ENCODE measurements around the gene SPINT1. TPM values are rescaled to one million over a fixed set of nuclear protein-coding genes. Genes with fewer than 3 reads are reported as not detected.
A peak's percentile ranks its signal among the peaks of the same experiment; 100 is the strongest.

Gene SPINT1
- total RNA-seq, 1 experiment from 2014 or later, result 123 TPM

DNA sequence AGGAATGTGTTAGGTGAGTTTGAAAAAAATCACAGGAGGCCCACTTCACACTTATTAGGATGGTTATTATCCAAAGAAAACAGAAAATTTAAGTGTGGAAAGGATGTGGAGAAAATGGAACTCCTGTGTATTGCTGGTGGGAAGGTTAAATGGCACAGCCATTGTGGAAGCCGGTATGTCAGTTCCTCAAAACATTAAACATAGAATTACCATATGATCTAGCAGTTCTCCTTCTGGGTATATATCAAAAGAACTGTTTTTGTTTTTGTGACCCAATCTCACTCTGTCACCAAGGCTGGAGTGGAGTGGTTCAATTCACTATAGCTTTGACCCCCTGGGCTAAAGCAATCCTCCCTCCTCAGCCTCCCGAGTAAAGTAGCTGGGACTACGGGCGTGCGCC is 47.3 kb upstream of the SPINT1 start:
- ATAC-seq (no peak), DNase-seq (ENCODE audit: low read depth, low spot score) (no peak)
- no peaks in the 10 kb centered on the region for H3K27me3 ChIP-seq (ENCODE audit: insufficient read depth, low read length)
- no peak overlapping the region for H3K4me2 ChIP-seq (ENCODE audit: low read length)
- POLR2A ChIA-PET, result interaction anchor here (0.6 to 0.9 kb wide), 2 partner anchors 8 to 40 kb away, joined by 4 read pairs; no protein-coding TSS in a partner anchor
- CTCF ChIA-PET, result interaction anchor here (0.6 to 1.4 kb wide), 3 partner anchors 11 to 63 kb away, joined by 3 to 4 read pairs (median 3); no protein-coding TSS in a partner anchor
- peaks cover 59 to 73% of the 10 kb centered on the region in 2 experiments for H3K4me1 ChIP-seq (ENCODE audit: control insufficient read depth in 1 of 2, insufficient read depth in 2 of 2, low read length in 2 of 2)
- peaks cover 58% of the 10 kb centered on the region for H3K79me2 ChIP-seq (ENCODE audit: insufficient read depth, low read length)
- no peak overlapping the region for H2AFZ ChIP-seq (ENCODE audit: low read depth, low read length, poor library complexity, severe bottlenecking)
- H3K9me2 ChIP-seq (ENCODE audit: insufficient read depth), result no peaks in the 10 kb centered on the region
- no TSS peak for BruUV-seq (replicated peaks)
- intact Hi-C loops (cut with micrococcal nuclease), result no loop called here
- RAD21 ChIA-PET (ENCODE audit: low non-redundant PET in 1 of 2, low total read pairs in 2 of 2, uncharacterized antibody in 2 of 2, unreplicated experiment in 2 of 2), result no interaction called here
- H3K36me3 ChIP-seq (ENCODE audit: control insufficient read depth in 1 of 2, insufficient read depth in 2 of 2, low read length in 2 of 2), result no peaks in the 10 kb centered on the region
- no peak overlapping the region for H3K4me3 ChIP-seq (replicated peaks in 1 of 2; ENCODE audit: low read depth in 1 of 2, low read length in 2 of 2)
- TF ChIP-seq, protein P1, sequence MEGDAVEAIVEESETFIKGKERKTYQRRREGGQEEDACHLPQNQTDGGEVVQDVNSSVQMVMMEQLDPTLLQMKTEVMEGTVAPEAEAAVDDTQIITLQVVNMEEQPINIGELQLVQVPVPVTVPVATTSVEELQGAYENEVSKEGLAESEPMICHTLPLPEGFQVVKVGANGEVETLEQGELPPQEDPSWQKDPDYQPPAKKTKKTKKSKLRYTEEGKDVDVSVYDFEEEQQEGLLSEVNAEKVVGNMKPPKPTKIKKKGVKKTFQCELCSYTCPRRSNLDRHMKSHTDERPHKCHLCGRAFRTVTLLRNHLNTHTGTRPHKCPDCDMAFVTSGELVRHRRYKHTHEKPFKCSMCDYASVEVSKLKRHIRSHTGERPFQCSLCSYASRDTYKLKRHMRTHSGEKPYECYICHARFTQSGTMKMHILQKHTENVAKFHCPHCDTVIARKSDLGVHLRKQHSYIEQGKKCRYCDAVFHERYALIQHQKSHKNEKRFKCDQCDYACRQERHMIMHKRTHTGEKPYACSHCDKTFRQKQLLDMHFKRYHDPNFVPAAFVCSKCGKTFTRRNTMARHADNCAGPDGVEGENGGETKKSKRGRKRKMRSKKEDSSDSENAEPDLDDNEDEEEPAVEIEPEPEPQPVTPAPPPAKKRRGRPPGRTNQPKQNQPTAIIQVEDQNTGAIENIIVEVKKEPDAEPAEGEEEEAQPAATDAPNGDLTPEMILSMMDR (IDR thresholded peaks at IDR 0.05 in 2 of 3, conservative IDR thresholded peaks at IDR 0.05 in 1 of 3; ENCODE audit: borderline replicate concordance in 1 of 3, insufficient read depth in 1 of 3, low read depth in 2 of 3, low read length in 2 of 3), result no peak
- TF ChIP-seq, protein P2, sequence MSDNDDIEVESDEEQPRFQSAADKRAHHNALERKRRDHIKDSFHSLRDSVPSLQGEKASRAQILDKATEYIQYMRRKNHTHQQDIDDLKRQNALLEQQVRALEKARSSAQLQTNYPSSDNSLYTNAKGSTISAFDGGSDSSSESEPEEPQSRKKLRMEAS (IDR thresholded peaks at IDR 0.05), result no peak
- TF ChIP-seq TCF7L2 (IDR thresholded peaks at IDR 0.05; ENCODE audit: borderline replicate concordance, extremely low read depth, insufficient read depth, insufficient read length), result no peak
- no peaks in the 10 kb centered on the region for H4K20me1 ChIP-seq (ENCODE audit: insufficient read depth)
- H3K9me3 ChIP-seq (ENCODE audit: control insufficient read depth in 1 of 2, insufficient read depth in 1 of 2, low read depth in 1 of 2, low read length in 2 of 2), result no peaks in the 10 kb centered on the region
- no peak overlapping the region for H3K9ac ChIP-seq (ENCODE audit: low read length)
- no peak overlapping the region for H3K27ac ChIP-seq (ENCODE audit: low read depth, low read length)

DNA sequence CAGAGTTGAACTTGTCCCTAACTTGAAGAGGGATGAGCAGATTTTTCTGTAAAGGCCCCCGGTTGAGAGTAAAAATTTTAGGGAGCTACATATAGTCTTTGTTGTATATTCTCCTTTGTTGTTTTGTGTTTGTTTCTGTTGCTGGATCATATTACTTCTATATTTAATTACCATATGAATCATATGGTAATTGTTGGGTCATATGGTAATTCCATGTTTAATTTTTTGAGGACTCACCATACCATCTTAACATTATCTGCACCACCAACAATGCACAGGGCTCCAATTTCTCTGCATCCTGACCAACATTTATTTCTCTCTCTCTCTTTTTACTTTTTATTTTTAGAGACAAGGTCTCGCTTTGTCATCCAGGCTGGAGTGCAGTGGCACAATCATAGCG is 44.3 kb upstream of the SPINT1 start:
- Histone ChIP-seq H3K36me3 (ENCODE audit: control insufficient read depth in 1 of 2, insufficient read depth in 2 of 2, low read length in 2 of 2) (no peaks in the 10 kb centered on the region), H3K4me1 (ENCODE audit: control insufficient read depth in 1 of 2, insufficient read depth in 2 of 2, low read length in 2 of 2) (peaks cover 35 to 47% of the 10 kb centered on the region in 2 experiments), H3K4me3 (replicated peaks in 1 of 2; ENCODE audit: low read depth in 1 of 2, low read length in 2 of 2) (no peak overlapping the region), H3K9me3 (ENCODE audit: control insufficient read depth in 1 of 2, insufficient read depth in 1 of 2, low read depth in 1 of 2, low read length in 2 of 2) (no peaks in the 10 kb centered on the region), H3K27ac (ENCODE audit: low read depth, low read length) (no peak overlapping the region), H3K9me2 (ENCODE audit: insufficient read depth) (no peaks in the 10 kb centered on the region), H3K27me3 (ENCODE audit: insufficient read depth, low read length) (no peaks in the 10 kb centered on the region), H2AFZ (ENCODE audit: low read depth, low read length, poor library complexity, severe bottlenecking) (no peak overlapping the region), H3K79me2 (ENCODE audit: insufficient read depth, low read length) (peaks cover 50% of the 10 kb centered on the region), H3K9ac (ENCODE audit: low read length) (0 out of 2 replicates have a peak overlapping the region, but pooled peaks have one; percentile 5), H4K20me1 (ENCODE audit: insufficient read depth) (no peaks in the 10 kb centered on the region), H3K4me2 (ENCODE audit: low read length) (peak overlapping the region; percentile 68)
- BruUV-seq (replicated peaks), result no TSS peak
- TF ChIP-seq ZFX (IDR thresholded peaks at IDR 0.05) (no peak), POLR2AphosphoS5 (IDR thresholded peaks at IDR 0.05; ENCODE audit: low read depth, low read length) (no peak), TCF7L2 (IDR thresholded peaks at IDR 0.05; ENCODE audit: borderline replicate concordance, extremely low read depth, insufficient read depth, insufficient read length) (no peak)
- TF ChIP-seq, protein P3, sequence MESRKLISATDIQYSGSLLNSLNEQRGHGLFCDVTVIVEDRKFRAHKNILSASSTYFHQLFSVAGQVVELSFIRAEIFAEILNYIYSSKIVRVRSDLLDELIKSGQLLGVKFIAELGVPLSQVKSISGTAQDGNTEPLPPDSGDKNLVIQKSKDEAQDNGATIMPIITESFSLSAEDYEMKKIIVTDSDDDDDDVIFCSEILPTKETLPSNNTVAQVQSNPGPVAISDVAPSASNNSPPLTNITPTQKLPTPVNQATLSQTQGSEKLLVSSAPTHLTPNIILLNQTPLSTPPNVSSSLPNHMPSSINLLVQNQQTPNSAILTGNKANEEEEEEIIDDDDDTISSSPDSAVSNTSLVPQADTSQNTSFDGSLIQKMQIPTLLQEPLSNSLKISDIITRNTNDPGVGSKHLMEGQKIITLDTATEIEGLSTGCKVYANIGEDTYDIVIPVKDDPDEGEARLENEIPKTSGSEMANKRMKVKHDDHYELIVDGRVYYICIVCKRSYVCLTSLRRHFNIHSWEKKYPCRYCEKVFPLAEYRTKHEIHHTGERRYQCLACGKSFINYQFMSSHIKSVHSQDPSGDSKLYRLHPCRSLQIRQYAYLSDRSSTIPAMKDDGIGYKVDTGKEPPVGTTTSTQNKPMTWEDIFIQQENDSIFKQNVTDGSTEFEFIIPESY (IDR thresholded peaks at IDR 0.05; ENCODE audit: extremely low read depth, insufficient replicate concordance, low read length), result no peak
- TF ChIP-seq, protein P4, sequence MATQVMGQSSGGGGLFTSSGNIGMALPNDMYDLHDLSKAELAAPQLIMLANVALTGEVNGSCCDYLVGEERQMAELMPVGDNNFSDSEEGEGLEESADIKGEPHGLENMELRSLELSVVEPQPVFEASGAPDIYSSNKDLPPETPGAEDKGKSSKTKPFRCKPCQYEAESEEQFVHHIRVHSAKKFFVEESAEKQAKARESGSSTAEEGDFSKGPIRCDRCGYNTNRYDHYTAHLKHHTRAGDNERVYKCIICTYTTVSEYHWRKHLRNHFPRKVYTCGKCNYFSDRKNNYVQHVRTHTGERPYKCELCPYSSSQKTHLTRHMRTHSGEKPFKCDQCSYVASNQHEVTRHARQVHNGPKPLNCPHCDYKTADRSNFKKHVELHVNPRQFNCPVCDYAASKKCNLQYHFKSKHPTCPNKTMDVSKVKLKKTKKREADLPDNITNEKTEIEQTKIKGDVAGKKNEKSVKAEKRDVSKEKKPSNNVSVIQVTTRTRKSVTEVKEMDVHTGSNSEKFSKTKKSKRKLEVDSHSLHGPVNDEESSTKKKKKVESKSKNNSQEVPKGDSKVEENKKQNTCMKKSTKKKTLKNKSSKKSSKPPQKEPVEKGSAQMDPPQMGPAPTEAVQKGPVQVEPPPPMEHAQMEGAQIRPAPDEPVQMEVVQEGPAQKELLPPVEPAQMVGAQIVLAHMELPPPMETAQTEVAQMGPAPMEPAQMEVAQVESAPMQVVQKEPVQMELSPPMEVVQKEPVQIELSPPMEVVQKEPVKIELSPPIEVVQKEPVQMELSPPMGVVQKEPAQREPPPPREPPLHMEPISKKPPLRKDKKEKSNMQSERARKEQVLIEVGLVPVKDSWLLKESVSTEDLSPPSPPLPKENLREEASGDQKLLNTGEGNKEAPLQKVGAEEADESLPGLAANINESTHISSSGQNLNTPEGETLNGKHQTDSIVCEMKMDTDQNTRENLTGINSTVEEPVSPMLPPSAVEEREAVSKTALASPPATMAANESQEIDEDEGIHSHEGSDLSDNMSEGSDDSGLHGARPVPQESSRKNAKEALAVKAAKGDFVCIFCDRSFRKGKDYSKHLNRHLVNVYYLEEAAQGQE (IDR thresholded peaks at IDR 0.05; ENCODE audit: low read depth), result no peak
- TF ChIP-seq, protein P2 (IDR thresholded peaks at IDR 0.05), result no peak
- POLR2A ChIA-PET, result no interaction called here
- ATAC-seq, result no peak
- intact Hi-C loops (cut with micrococcal nuclease), result no loop called here
- RAD21 ChIA-PET (ENCODE audit: low non-redundant PET in 1 of 2, low total read pairs in 2 of 2, uncharacterized antibody in 2 of 2, unreplicated experiment in 2 of 2), result no interaction called here
- CTCF ChIA-PET, result no interaction called here
- DNase-seq (ENCODE audit: low read depth, low spot score), result no peak
